ENCODE results near the gene TMEM116.
"Not testable (repeated sequence)": the region's sequence is repeated elsewhere in the genome, so short reads cannot be mapped to it uniquely, and the experiment has no call there.

The TMEM116 gene

GRCh38 chr12:111975161-111975931 is 37.6 kb downstream of the TMEM116 start:
- DNase-seq = no peak

GRCh38 chr12:111971800-111972199 is 41.2 kb downstream of the TMEM116 start:
- DNase-seq = no peak

GRCh38 chr12:111964935-111965334 is 48.0 kb downstream of the TMEM116 start:
- DNase-seq = no peak

GRCh38 chr12:111959518-111959917 is 53.4 kb downstream of the TMEM116 start:
- DNase-seq = not testable (repeated sequence)

GRCh38 chr12:111957224-111957623 is 55.7 kb downstream of the TMEM116 start:
- not testable (repeated sequence) for DNase-seq

- DNase-seq = no peak
These were observed 58.0 kb downstream of the TMEM116 start for GRCh38 chr12:111954969-111955368.

GRCh38 chr12:111953455-111953854 is 59.5 kb downstream of the TMEM116 start:
- no peak for DNase-seq

- not testable (repeated sequence) for DNase-seq
These were observed 60.7 kb downstream of the TMEM116 start for GRCh38 chr12:111952084-111952787.

- not testable (repeated sequence) for DNase-seq
These were observed 61.8 kb downstream of the TMEM116 start for GRCh38 chr12:111950961-111951676.

GRCh38 chr12:111943929-111944328 is 69.0 kb downstream of the TMEM116 start:
- DNase-seq = no peak

- no peak for DNase-seq
These were observed 70.4 kb downstream of the TMEM116 start for GRCh38 chr12:111942557-111942956.

- DNase-seq = no peak
These were observed 75.5 kb downstream of the TMEM116 start for GRCh38 chr12:111937429-111937828.

- no peak for DNase-seq
These were observed 76.1 kb downstream of the TMEM116 start for GRCh38 chr12:111936869-111937268.

GRCh38 chr12:111932241-111932640 is 80.7 kb downstream of the TMEM116 start:
- DNase-seq = no peak

GRCh38 chr12:111927346-111927745 is 85.6 kb downstream of the TMEM116 start:
- no peak for DNase-seq

GRCh38 chr12:111926631-111927030 is 86.3 kb downstream of the TMEM116 start:
- no peak for DNase-seq

- no peak for DNase-seq
These were observed 87.8 kb downstream of the TMEM116 start for GRCh38 chr12:111925171-111925570.

GRCh38 chr12:111907740-111908139 is 105.2 kb downstream of the TMEM116 start:
- DNase-seq = no peak

GRCh38 chr12:111905502-111905901 is 107.5 kb downstream of the TMEM116 start:
- no peak for DNase-seq

- no peak for DNase-seq
These were observed 108.5 kb downstream of the TMEM116 start for GRCh38 chr12:111904446-111904975.

GRCh38 chr12:111901182-111901581 is 111.8 kb downstream of the TMEM116 start:
- no peak for DNase-seq

GRCh38 chr12:111894556-111894955 is 118.4 kb downstream of the TMEM116 start:
- DNase-seq = no peak

- no peak for DNase-seq
These were observed 119.7 kb downstream of the TMEM116 start for GRCh38 chr12:111893287-111893686.

Measured in stimulated activated CD4-positive, alpha-beta T cell treated with anti-CD3 and anti-CD28 coated beads, Interleukin-12 subunit alpha, Interleukin-12 subunit beta, amount 100 ng/mL, for 4 hours (primary cell).